Measurements from ENCODE around the gene SPHKAP.

DNA sequence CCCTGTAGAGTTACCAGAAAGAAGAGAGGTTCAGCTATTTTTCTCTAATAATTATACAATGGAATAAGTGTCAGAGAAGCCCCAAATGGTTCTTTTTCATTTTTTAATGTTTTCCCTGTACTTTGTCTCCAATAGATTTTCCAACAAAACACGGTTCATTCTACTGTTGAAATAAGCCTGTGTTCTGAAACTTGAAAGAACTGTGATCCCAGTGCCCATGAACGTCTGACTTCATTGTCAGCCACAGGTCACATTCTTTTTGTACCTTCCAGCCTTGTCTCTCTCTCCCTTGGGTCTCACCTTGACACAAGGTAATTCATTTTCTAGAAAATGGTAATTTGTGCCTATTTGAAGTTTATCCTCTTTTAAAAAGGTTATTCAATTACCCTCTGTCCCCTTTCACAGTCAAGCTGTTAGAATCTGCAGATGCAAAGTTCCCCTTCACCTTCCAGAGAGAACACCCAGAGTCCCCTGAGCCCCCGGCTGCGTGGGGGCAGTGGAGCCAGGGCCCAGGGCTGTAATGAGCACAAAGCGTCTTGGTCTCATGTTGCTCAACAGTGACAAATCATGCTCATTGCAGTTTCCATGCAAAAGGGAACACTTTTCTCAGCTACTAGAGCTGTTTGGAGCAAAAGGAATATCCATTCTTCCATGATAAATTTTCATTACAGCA, 115.2 kb downstream of the SPHKAP start:
- TF ChIP-seq CTCF (IDR thresholded peaks at IDR 0.05; ENCODE audit: low read depth, low read length): no peak
- TF ChIP-seq EZH2phosphoT487 (IDR thresholded peaks at IDR 0.05; ENCODE audit: low read depth): no peak

All from OCI-LY3 (cell line).